Neutrophil (primary cell): ENCODE data around the gene ST6GALNAC5.

ENCODE experiments used
- H3K27ac ChIP-seq: fragments of 200-600 bp; sonication (generic); 2 replicates; pipeline ENCODE4 v1.5.1; 2016; ENCODE audit warnings: mild to moderate bottlenecking, moderate library complexity
- H3K27me3 ChIP-seq: fragments of 200-600 bp; sonication (generic); 2 replicates; pipeline ENCODE4 v1.6.0; 2016; ENCODE audit warnings: mild to moderate bottlenecking
- H3K36me3 ChIP-seq: fragments of 200-600 bp; sonication (generic); 2 replicates; pipeline ENCODE4 v1.5.1; 2017
- H3K4me1 ChIP-seq, 2 experiments: fragments of 200-600 bp in 1 of 2; sonication (generic) in 1 of 2; 1 replicate in 1 of 2; 2 replicates in 1 of 2; pipeline versions ENCODE4 v1.5.1 to v1.6.1; 2013 to 2016; ENCODE audit warnings: low read depth in 1 of 2, low read length in 1 of 2, mild to moderate bottlenecking in 1 of 2, moderate library complexity in 1 of 2; ENCODE audit not compliant: control insufficient read depth in 1 of 2, insufficient read depth in 1 of 2
- H3K4me3 ChIP-seq, 2 experiments: fragments of 200-600 bp in 1 of 2; sonication (generic) in 1 of 2; 1 replicate in 1 of 2; 2 replicates in 1 of 2; pipeline ENCODE4 v1.5.1; 2013 to 2016; ENCODE audit warnings: low read depth in 1 of 2, low read length in 1 of 2, mild to moderate bottlenecking in 1 of 2, moderate library complexity in 1 of 2
- H3K9me3 ChIP-seq: fragments of 200-600 bp; sonication (generic); 2 replicates; pipeline ENCODE4 v1.5.1; 2016
- CTCF ChIP-seq: fragments of 200-600 bp; sonication (generic); IDR thresholded peaks from 2 replicates; pipeline ENCODE4 v1.5.1; 2016; ENCODE audit warnings: antibody characterized with exemption

The ST6GALNAC5 gene

GRCh38 chr1:76948846-76949245 is 81.6 kb downstream of the ST6GALNAC5 start:
- H3K9me3 ChIP-seq = no peaks in the 10 kb centered on the region
- no peaks in the 10 kb centered on the region for H3K27me3 ChIP-seq
- H3K4me1 ChIP-seq = no peaks in the 10 kb centered on the region
- no peaks in the 10 kb centered on the region for H3K36me3 ChIP-seq
- TF ChIP-seq CTCF = no peak
- H3K4me3 ChIP-seq = no peak overlapping the region
- no peak overlapping the region for H3K27ac ChIP-seq

GRCh38 chr1:76949503-76949902 is 82.2 kb downstream of the ST6GALNAC5 start:
- TF ChIP-seq CTCF = no peak
- Histone ChIP-seq H3K4me3 (no peak overlapping the region), H3K27me3 (no peaks in the 10 kb centered on the region), H3K4me1 (no peaks in the 10 kb centered on the region), H3K27ac (no peak overlapping the region), H3K36me3 (no peaks in the 10 kb centered on the region), H3K9me3 (no peaks in the 10 kb centered on the region)

- Histone ChIP-seq H3K27me3 (no peaks in the 10 kb centered on the region), H3K27ac (no peak overlapping the region), H3K9me3 (no peaks in the 10 kb centered on the region), H3K4me3 (no peak overlapping the region), H3K4me1 (no peaks in the 10 kb centered on the region), H3K36me3 (no peaks in the 10 kb centered on the region)
- TF ChIP-seq CTCF = no peak
Measured at GRCh38 chr1:76950306-76950705, 83.0 kb downstream of the ST6GALNAC5 start.

- no peaks in the 10 kb centered on the region for H3K4me1 ChIP-seq
- no peaks in the 10 kb centered on the region for H3K9me3 ChIP-seq
- H3K36me3 ChIP-seq = no peaks in the 10 kb centered on the region
- no peaks in the 10 kb centered on the region for H3K27me3 ChIP-seq
- H3K27ac ChIP-seq = no peak overlapping the region
- no peak overlapping the region for H3K4me3 ChIP-seq
- no peak for TF ChIP-seq CTCF
Measured at GRCh38 chr1:76951153-76951552, 83.9 kb downstream of the ST6GALNAC5 start.

GRCh38 chr1:76955652-76956051 is 88.4 kb downstream of the ST6GALNAC5 start:
- no peak for TF ChIP-seq CTCF
- no peaks in the 10 kb centered on the region for H3K27me3 ChIP-seq
- no peaks in the 10 kb centered on the region for H3K36me3 ChIP-seq
- no peaks in the 10 kb centered on the region for H3K4me1 ChIP-seq
- H3K27ac ChIP-seq = no peak overlapping the region
- no peak overlapping the region for H3K4me3 ChIP-seq
- no peaks in the 10 kb centered on the region for H3K9me3 ChIP-seq

GRCh38 chr1:76957961-76958360 is 90.7 kb downstream of the ST6GALNAC5 start:
- Histone ChIP-seq H3K4me3 (no peak overlapping the region), H3K36me3 (no peaks in the 10 kb centered on the region), H3K27me3 (no peaks in the 10 kb centered on the region), H3K4me1 (no peaks in the 10 kb centered on the region), H3K27ac (no peak overlapping the region), H3K9me3 (no peaks in the 10 kb centered on the region)
- TF ChIP-seq CTCF = no peak
